GM12875 (cell line): Measurements from ENCODE around the gene PCK1.

Experiments used
- H3K4me3 ChIP-seq: one replicate; pipeline ENCODE4 v1.5.1; 2011; ENCODE audit warnings: low read depth, low read length, control low read depth
- CTCF ChIP-seq: IDR thresholded peaks from 2 replicates; pipeline ENCODE4 v1.5.1; 2011; ENCODE audit warnings: low read depth, mild to moderate bottlenecking, control low read depth, inconsistent platforms, low read length, moderate library complexity, borderline replicate concordance; ENCODE audit not compliant: insufficient read depth

Gene PCK1

GRCh38 chr20:57615445-57615811 lies 54.5 kb downstream of the PCK1 start:
- no peak for TF ChIP-seq CTCF
- no peak overlapping the region for H3K4me3 ChIP-seq

GRCh38 chr20:57616143-57616951 lies 55.4 kb downstream of the PCK1 start:
- no peak overlapping the region for H3K4me3 ChIP-seq

GRCh38 chr20:57617079-57617795 lies 56.3 kb downstream of the PCK1 start:
- no peak for TF ChIP-seq CTCF
- H3K4me3 ChIP-seq, result no peak overlapping the region

More at GRCh38 chr20:57616143-57616951, 55.4 kb downstream of the PCK1 start:
- TF ChIP-seq CTCF, result no peak
